HG03175 (cell line): ENCODE results near the gene TRERF1.

Experiments used
- ATAC-seq: cut with Tn5 transposase; IDR thresholded peaks from one replicate; pipeline ENCODE4 v1.9.1; 2021; ENCODE audit warnings: mild to moderate bottlenecking, moderate library complexity; ENCODE audit not compliant: unreplicated experiment

TRERF1 gene

GRCh38 chr6:42394881-42395620 lies 56.7 kb downstream of the TRERF1 start:
- ATAC-seq, result no peak

- ATAC-seq, result no peak
Observed at GRCh38 chr6:42394151-42394550, 57.6 kb downstream of the TRERF1 start.

- no peak for ATAC-seq
Observed at GRCh38 chr6:42393339-42393738, 58.4 kb downstream of the TRERF1 start.

- no peak for ATAC-seq
Observed at GRCh38 chr6:42392833-42393232, 58.9 kb downstream of the TRERF1 start.

- no peak for ATAC-seq
Observed at GRCh38 chr6:42391441-42391840, 60.3 kb downstream of the TRERF1 start.

GRCh38 chr6:42390228-42390934 lies 61.3 kb downstream of the TRERF1 start:
- peak; percentile 67 for ATAC-seq

- ATAC-seq, result peak; percentile 17
Observed at GRCh38 chr6:42389736-42390135, 62.0 kb downstream of the TRERF1 start.

GRCh38 chr6:42388046-42388445 lies 63.7 kb downstream of the TRERF1 start:
- ATAC-seq, result no peak

GRCh38 chr6:42387336-42387735 lies 64.4 kb downstream of the TRERF1 start:
- ATAC-seq, result no peak

GRCh38 chr6:42385339-42385738 lies 66.4 kb downstream of the TRERF1 start:
- no peak for ATAC-seq

GRCh38 chr6:42383421-42384205 lies 68.1 kb downstream of the TRERF1 start:
- no peak for ATAC-seq

GRCh38 chr6:42381850-42382249 lies 69.9 kb downstream of the TRERF1 start:
- ATAC-seq, result no peak

GRCh38 chr6:42380228-42380979 lies 71.3 kb downstream of the TRERF1 start:
- ATAC-seq, result no peak

- no peak for ATAC-seq
Observed at GRCh38 chr6:42378536-42378935, 73.2 kb downstream of the TRERF1 start.

- ATAC-seq, result no peak
Observed at GRCh38 chr6:42378125-42378524, 73.6 kb downstream of the TRERF1 start.

- no peak for ATAC-seq
Observed at GRCh38 chr6:42375007-42375635, 76.6 kb downstream of the TRERF1 start.

- no peak for ATAC-seq
Observed at GRCh38 chr6:42374018-42374669, 77.6 kb downstream of the TRERF1 start.

- no peak for ATAC-seq
Observed at GRCh38 chr6:42372699-42373098, 79.0 kb downstream of the TRERF1 start.

GRCh38 chr6:42370323-42370985 lies 81.3 kb downstream of the TRERF1 start:
- no peak for ATAC-seq
